Tibial nerve (tissue), 4 donors: ENCODE results near the gene CLASRP. TPM values are rescaled to one million over a fixed set of nuclear protein-coding genes. Genes with fewer than 3 reads are reported as not detected.

ENCODE experiments used
- DNase-seq, 2 donors: peaks; one replicate each; pipeline ENCODE4 v3.0.0-alpha.2; 2019; ENCODE audit warnings: low spot score in 2 of 2
- H3K27ac ChIP-seq, 4 donors: fragments of 200-600 bp; sonication (generic) in 3 of 4; one replicate each; pipeline ENCODE4 v1.5.1; 2017 to 2019; ENCODE audit warnings: mild to moderate bottlenecking in 1 of 4
- H3K27me3 ChIP-seq, 2 donors: fragments of 200-600 bp; sonication (generic) in 1 of 2; one replicate each; pipeline versions ENCODE4 v1.5.1 to v1.6.0; 2017 to 2019
- H3K36me3 ChIP-seq, 3 donors: fragments of 200-600 bp; sonication (generic); one replicate each; pipeline ENCODE4 v1.5.1; 2018 to 2019
- H3K4me1 ChIP-seq, 4 donors: fragments of 200-600 bp; sonication (generic) in 3 of 4; one replicate each; pipeline ENCODE4 v1.5.1; 2017 to 2019
- H3K4me3 ChIP-seq, 4 donors: fragments of 200-600 bp; sonication (generic) in 3 of 4; one replicate each; pipeline ENCODE4 v1.5.1; 2017 to 2019; ENCODE audit warnings: mild to moderate bottlenecking in 1 of 4, moderate library complexity in 1 of 4
- H3K9me3 ChIP-seq, 4 donors: fragments of 200-600 bp; sonication (generic) in 3 of 4; one replicate each; pipeline ENCODE4 v1.5.1; 2017 to 2019
- CTCF ChIP-seq, 5 experiments: fragments of 200-600 bp in 3 of 5; fragments of 450-650 bp in 2 of 5; sonication (generic) in 3 of 5; IDR thresholded peaks; one replicate each; pipeline ENCODE4 v1.5.1; 2016 to 2019; ENCODE audit warnings: antibody characterized with exemption in 5 of 5, mild to moderate bottlenecking in 3 of 5, moderate library complexity in 2 of 5
- EP300 ChIP-seq, 2 donors: sonication (generic); formaldehyde crosslinking; IDR thresholded peaks; one replicate each; pipeline ENCODE4 v1.6.1; 2017; ENCODE audit warnings: antibody characterized with exemption in 2 of 2, mild to moderate bottlenecking in 1 of 2
- POLR2A ChIP-seq, 2 donors: fragments of 450-650 bp; IDR thresholded peaks; one replicate each; pipeline ENCODE4 v1.6.1; 2017; ENCODE audit warnings: antibody characterized with exemption in 2 of 2, mild to moderate bottlenecking in 2 of 2, moderate library complexity in 2 of 2
- WGBS, 2 donors: methylation state at CpG; one replicate each; pipeline ENCODE4 v1.1.5; 2018; 5-methylcytosine and 5-hydroxymethylcytosine counted together
- total RNA-seq, 4 donors: library from RNA; depleted of rRNA; stranded (reverse); fragments of >200 nt; gene quantifications; one replicate each; pipeline ENCODE4 v1.1.0, GENCODE V29; 2016

CLASRP gene
- total RNA-seq, 4 donors from 2014 or later = 72.8 to 109 (median 95.5) TPM

GRCh38 chr19:45057444-45057843 lies 18.6 kb downstream of the CLASRP start:
- Histone ChIP-seq H3K4me1 (peaks cover 0 to 5% (median 0%) of the 10 kb centered on the region in 4 donors), H3K27ac (no peak overlapping the region), H3K4me3 (no peak overlapping the region), H3K9me3 (no peaks in the 10 kb centered on the region), H3K27me3 (no peaks in the 10 kb centered on the region), H3K36me3 (peaks cover 11 to 100% (median 58%) of the 10 kb centered on the region in 3 donors)
- DNase-seq = no peak
- TF ChIP-seq EP300 (IDR thresholded peaks at IDR 0.05) (no peak), POLR2A (IDR thresholded peaks at IDR 0.05) (no peak), CTCF (IDR thresholded peaks at IDR 0.05) (no peak)
- WGBS, 2 donors = 80 to 89% methylated on average over 9 of the region's 9 CpGs

GRCh38 chr19:45058622-45059159 lies 19.8 kb downstream of the CLASRP start:
- DNase-seq = no peak
- Histone ChIP-seq H3K4me1 (peaks cover 0 to 5% (median 0%) of the 10 kb centered on the region in 4 donors), H3K4me3 (no peak overlapping the region), H3K9me3 (no peaks in the 10 kb centered on the region), H3K36me3 (peaks cover 11 to 98% (median 60%) of the 10 kb centered on the region in 3 donors), H3K27ac (no peak overlapping the region), H3K27me3 (no peaks in the 10 kb centered on the region)
- TF ChIP-seq CTCF (IDR thresholded peaks at IDR 0.05) (no peak), EP300 (IDR thresholded peaks at IDR 0.05) (no peak), POLR2A (IDR thresholded peaks at IDR 0.05) (no peak)
- 82 to 88% methylated on average over 14 of the region's 14 CpGs for WGBS, 2 donors

- Histone ChIP-seq H3K27ac (no peak overlapping the region), H3K27me3 (no peaks in the 10 kb centered on the region), H3K4me3 (no peak overlapping the region), H3K4me1 (peaks cover 0 to 5% (median 0%) of the 10 kb centered on the region in 4 donors), H3K36me3 (peaks cover 11 to 98% (median 61%) of the 10 kb centered on the region in 3 donors), H3K9me3 (no peaks in the 10 kb centered on the region)
- 61 to 75% methylated on average over 13 to 16 of the region's 16 CpGs for WGBS, 2 donors
- TF ChIP-seq EP300 (IDR thresholded peaks at IDR 0.05) = no peak
- peak; percentile 67 to 91 (median 77) for TF ChIP-seq CTCF (IDR thresholded peaks at IDR 0.05)
- DNase-seq = peak; percentile 51 to 81
Observed at GRCh38 chr19:45059258-45059965, 20.6 kb downstream of the CLASRP start.

GRCh38 chr19:45061965-45062364 lies 23.1 kb downstream of the CLASRP start:
- TF ChIP-seq POLR2A (IDR thresholded peaks at IDR 0.05) (no peak), EP300 (IDR thresholded peaks at IDR 0.05) (no peak), CTCF (IDR thresholded peaks at IDR 0.05) (no peak)
- no peak for DNase-seq
- Histone ChIP-seq H3K9me3 (no peaks in the 10 kb centered on the region), H3K27ac (no peak overlapping the region), H3K4me1 (peaks cover 0 to 5% (median 0%) of the 10 kb centered on the region in 4 donors), H3K4me3 (no peak overlapping the region), H3K36me3 (peaks cover 11 to 98% (median 56%) of the 10 kb centered on the region in 3 donors), H3K27me3 (no peaks in the 10 kb centered on the region)
- 86 to 94% methylated on average over 4 of the region's 4 CpGs for WGBS, 2 donors
